Middle frontal gyrus (tissue), 1 donor: ENCODE results near the gene APOA5.
A peak's percentile ranks its signal among the peaks of the same experiment; 100 is the strongest.
"Not testable (repeated sequence)": the region's sequence is repeated elsewhere in the genome, so short reads cannot be mapped to it uniquely, and the experiment has no call there.

Experiments used
- DNase-seq: peaks from one replicate; pipeline ENCODE4 v3.0.0-alpha.2; 2015; ENCODE audit warnings: low spot score; ENCODE audit errors: extremely low spot score

The APOA5 gene

GRCh38 chr11:116791813-116792143 is at the start of gene APOA5:
Gene APOA5, minus strand, starts transcription at chr11:116791879. Its CDS starts 19 bp downstream, at chr11:116791860.
- no peak for DNase-seq

GRCh38 chr11:116840746-116841296 is 49.1 kb upstream of the APOA5 start:
- DNase-seq = no peak

- DNase-seq = no peak
Measured at GRCh38 chr11:116840224-116840745, 48.6 kb upstream of the APOA5 start.

- no peak for DNase-seq
Measured at GRCh38 chr11:116838321-116839084, 46.8 kb upstream of the APOA5 start.

GRCh38 chr11:116837231-116838091 is 45.8 kb upstream of the APOA5 start, which contains the start of gene APOA1:
Gene APOA1, minus strand, starts transcription at chr11:116837622. Its CDS starts 235 bp downstream, at chr11:116837387.
- no peak for DNase-seq

GRCh38 chr11:116836632-116836991 is 44.9 kb upstream of the APOA5 start:
- no peak for DNase-seq

GRCh38 chr11:116835791-116836631 is 44.3 kb upstream of the APOA5 start:
- DNase-seq = peak; percentile 86

- no peak for DNase-seq
Measured at GRCh38 chr11:116835042-116835772, 43.5 kb upstream of the APOA5 start.

GRCh38 chr11:116834535-116835041 is 42.9 kb upstream of the APOA5 start:
- DNase-seq = not testable (repeated sequence)

- no peak for DNase-seq
Measured at GRCh38 chr11:116833816-116834534, 42.3 kb upstream of the APOA5 start.

- DNase-seq = no peak
Measured at GRCh38 chr11:116833491-116833815, 41.8 kb upstream of the APOA5 start.

- no peak for DNase-seq
Measured at GRCh38 chr11:116832350-116833290, 40.9 kb upstream of the APOA5 start.

GRCh38 chr11:116831790-116832349 is 40.2 kb upstream of the APOA5 start:
- no peak for DNase-seq

GRCh38 chr11:116830184-116830912 is 38.7 kb upstream of the APOA5 start:
- DNase-seq = no peak

- no peak for DNase-seq
Measured at GRCh38 chr11:116829525-116830183, 38.0 kb upstream of the APOA5 start, which contains the start of gene APOC3. Gene APOC3, plus strand, starts transcription at chr11:116829907. Its CDS starts 676 bp downstream, at chr11:116830583.

- no peak for DNase-seq
Measured at GRCh38 chr11:116828632-116829524, 37.2 kb upstream of the APOA5 start.
